ENCODE measurements around the gene UMAD1.

Gene UMAD1

DNA sequence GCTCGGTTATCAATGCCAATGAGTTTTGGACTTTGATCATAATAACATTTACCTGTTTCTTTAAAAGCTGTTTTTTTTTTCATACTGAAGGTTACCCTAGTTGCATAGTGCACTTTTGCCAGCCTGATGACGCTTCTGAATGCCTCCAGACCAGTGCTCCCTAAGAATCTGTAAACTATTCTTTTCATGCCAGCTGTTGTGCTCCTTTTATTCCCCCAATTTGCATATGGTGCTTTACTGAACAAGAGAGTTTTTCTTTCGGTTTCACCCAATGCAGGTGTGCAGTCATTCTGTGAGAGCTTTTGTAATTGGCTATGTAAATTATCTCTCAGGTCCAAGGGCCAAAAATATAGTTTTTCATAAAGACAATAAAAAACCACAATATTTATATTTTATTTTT is 279.9 kb downstream of the UMAD1 start:
- Histone ChIP-seq H3K27me3 (ENCODE audit: insufficient read depth, poor library complexity, severe bottlenecking) (no peaks in the 10 kb centered on the region), H3K27ac (replicated peaks) (no peak overlapping the region), H3K4me3 (replicated peaks; ENCODE audit: insufficient read depth, low read length) (no peak overlapping the region)
- TF ChIP-seq POLR2AphosphoS5 (IDR thresholded peaks at IDR 0.05; ENCODE audit: low read depth), result no peak
- TF ChIP-seq, protein P1, sequence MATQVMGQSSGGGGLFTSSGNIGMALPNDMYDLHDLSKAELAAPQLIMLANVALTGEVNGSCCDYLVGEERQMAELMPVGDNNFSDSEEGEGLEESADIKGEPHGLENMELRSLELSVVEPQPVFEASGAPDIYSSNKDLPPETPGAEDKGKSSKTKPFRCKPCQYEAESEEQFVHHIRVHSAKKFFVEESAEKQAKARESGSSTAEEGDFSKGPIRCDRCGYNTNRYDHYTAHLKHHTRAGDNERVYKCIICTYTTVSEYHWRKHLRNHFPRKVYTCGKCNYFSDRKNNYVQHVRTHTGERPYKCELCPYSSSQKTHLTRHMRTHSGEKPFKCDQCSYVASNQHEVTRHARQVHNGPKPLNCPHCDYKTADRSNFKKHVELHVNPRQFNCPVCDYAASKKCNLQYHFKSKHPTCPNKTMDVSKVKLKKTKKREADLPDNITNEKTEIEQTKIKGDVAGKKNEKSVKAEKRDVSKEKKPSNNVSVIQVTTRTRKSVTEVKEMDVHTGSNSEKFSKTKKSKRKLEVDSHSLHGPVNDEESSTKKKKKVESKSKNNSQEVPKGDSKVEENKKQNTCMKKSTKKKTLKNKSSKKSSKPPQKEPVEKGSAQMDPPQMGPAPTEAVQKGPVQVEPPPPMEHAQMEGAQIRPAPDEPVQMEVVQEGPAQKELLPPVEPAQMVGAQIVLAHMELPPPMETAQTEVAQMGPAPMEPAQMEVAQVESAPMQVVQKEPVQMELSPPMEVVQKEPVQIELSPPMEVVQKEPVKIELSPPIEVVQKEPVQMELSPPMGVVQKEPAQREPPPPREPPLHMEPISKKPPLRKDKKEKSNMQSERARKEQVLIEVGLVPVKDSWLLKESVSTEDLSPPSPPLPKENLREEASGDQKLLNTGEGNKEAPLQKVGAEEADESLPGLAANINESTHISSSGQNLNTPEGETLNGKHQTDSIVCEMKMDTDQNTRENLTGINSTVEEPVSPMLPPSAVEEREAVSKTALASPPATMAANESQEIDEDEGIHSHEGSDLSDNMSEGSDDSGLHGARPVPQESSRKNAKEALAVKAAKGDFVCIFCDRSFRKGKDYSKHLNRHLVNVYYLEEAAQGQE (IDR thresholded peaks at IDR 0.05; ENCODE audit: insufficient replicate concordance, low read depth), result no peak
- no peak for TF ChIP-seq GABPA (IDR thresholded peaks at IDR 0.05; ENCODE audit: low read depth)
- no peak for TF ChIP-seq SPI1 (IDR thresholded peaks at IDR 0.05; ENCODE audit: borderline replicate concordance, low read depth)
- TF ChIP-seq, protein P2, sequence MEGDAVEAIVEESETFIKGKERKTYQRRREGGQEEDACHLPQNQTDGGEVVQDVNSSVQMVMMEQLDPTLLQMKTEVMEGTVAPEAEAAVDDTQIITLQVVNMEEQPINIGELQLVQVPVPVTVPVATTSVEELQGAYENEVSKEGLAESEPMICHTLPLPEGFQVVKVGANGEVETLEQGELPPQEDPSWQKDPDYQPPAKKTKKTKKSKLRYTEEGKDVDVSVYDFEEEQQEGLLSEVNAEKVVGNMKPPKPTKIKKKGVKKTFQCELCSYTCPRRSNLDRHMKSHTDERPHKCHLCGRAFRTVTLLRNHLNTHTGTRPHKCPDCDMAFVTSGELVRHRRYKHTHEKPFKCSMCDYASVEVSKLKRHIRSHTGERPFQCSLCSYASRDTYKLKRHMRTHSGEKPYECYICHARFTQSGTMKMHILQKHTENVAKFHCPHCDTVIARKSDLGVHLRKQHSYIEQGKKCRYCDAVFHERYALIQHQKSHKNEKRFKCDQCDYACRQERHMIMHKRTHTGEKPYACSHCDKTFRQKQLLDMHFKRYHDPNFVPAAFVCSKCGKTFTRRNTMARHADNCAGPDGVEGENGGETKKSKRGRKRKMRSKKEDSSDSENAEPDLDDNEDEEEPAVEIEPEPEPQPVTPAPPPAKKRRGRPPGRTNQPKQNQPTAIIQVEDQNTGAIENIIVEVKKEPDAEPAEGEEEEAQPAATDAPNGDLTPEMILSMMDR (IDR thresholded peaks at IDR 0.05; ENCODE audit: insufficient read depth, low read length), result no peak
- DNase-seq (ENCODE audit: low read depth in 1 of 2, low spot score in 1 of 2), result no peak

DNA sequence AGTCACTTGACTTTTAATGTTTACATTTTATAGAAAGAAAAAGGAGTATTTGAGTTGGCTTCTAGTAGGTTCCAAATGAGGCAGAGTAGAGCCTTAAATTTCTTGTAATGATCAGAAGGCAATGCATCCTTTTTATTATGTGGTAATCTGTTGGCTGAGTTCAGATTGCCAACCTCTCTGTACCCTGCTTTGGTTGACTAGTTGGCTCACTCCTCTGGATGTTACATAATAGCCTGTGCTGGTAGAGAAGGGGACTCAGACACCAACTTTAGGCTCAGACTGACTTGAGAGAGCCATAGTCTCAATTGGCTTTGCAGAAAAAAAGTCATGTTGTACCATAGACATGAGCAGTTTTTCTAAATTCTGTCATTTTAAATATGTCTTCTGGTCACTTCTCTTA is 281.3 kb downstream of the UMAD1 start:
- Histone ChIP-seq H3K27me3 (ENCODE audit: insufficient read depth, poor library complexity, severe bottlenecking) (no peaks in the 10 kb centered on the region), H3K27ac (replicated peaks) (no peak overlapping the region), H3K4me3 (replicated peaks; ENCODE audit: insufficient read depth, low read length) (no peak overlapping the region)
- TF ChIP-seq SPI1 (IDR thresholded peaks at IDR 0.05; ENCODE audit: borderline replicate concordance, low read depth), result no peak
- peak in 1 of 2 experiments; percentile 6 for DNase-seq (ENCODE audit: low read depth in 1 of 2, low spot score in 1 of 2)

DNA sequence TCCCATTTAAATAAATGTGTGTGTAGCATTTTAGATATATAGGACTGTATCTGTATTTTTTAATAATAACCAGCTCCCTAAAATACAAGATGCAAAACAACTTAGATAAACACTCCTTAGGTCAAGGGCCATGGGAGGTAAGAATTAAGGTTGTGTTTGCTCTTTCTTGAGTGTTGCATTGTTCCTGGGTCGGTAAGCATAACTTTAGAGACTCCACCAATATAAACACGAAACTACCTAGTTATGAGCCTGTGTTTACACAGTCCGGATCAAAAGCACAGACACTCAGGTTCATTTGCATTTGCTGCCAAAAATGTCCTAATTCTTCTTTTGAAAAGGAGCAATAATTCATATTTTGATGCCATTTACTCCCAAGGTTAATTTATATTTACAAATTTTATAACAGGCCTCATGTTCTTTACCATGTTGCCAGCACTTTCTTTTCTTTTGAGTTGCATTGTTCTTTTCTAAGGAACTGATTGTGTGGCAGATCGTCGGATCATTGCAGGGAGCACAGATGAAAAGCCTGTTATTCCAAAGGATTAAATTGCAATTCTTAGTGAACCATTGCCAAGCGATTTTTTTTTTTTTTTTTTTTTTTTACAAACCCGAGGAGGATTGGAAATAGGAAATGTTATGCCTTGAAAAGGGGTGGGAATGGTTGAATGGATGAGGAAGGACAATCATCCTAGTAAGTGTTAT is 282.3 kb downstream of the UMAD1 start:
- no peak overlapping the region for H3K27ac ChIP-seq (replicated peaks)
- DNase-seq (ENCODE audit: low read depth in 1 of 2, low spot score in 1 of 2), result no peak
- TF ChIP-seq, protein P2 (IDR thresholded peaks at IDR 0.05; ENCODE audit: insufficient read depth, low read length), result no peak
- no peak for TF ChIP-seq SPI1 (IDR thresholded peaks at IDR 0.05; ENCODE audit: borderline replicate concordance, low read depth)
- TF ChIP-seq POLR2AphosphoS5 (IDR thresholded peaks at IDR 0.05; ENCODE audit: low read depth), result no peak
- no peak for TF ChIP-seq GABPA (IDR thresholded peaks at IDR 0.05; ENCODE audit: low read depth)
- TF ChIP-seq, protein P1 (IDR thresholded peaks at IDR 0.05; ENCODE audit: insufficient replicate concordance, low read depth), result no peak
- H3K4me3 ChIP-seq (replicated peaks; ENCODE audit: insufficient read depth, low read length), result no peak overlapping the region
- no peaks in the 10 kb centered on the region for H3K27me3 ChIP-seq (ENCODE audit: insufficient read depth, poor library complexity, severe bottlenecking)

DNA sequence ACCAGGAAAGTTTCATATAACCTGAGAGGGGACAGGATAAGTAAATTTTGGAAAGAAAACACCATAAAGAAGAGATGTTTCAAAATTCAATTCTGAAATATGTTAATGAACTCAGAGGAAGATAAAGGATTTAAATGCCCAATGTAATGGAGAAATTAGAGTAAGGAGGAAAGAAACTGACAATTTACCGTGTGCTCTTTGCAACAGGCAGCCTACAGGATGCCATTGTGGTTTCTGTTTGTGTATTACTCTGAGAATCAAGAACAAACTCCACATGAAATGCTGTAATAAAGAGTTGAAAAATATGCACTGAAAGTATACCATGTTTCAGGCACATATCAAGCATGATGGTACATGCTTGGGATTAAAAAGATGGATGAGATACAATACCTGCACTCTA is 283.3 kb downstream of the UMAD1 start:
- Histone ChIP-seq H3K27me3 (ENCODE audit: insufficient read depth, poor library complexity, severe bottlenecking) (no peaks in the 10 kb centered on the region), H3K27ac (replicated peaks) (no peak overlapping the region), H3K4me3 (replicated peaks; ENCODE audit: insufficient read depth, low read length) (no peak overlapping the region)
- no peak for DNase-seq (ENCODE audit: low read depth in 1 of 2, low spot score in 1 of 2)
- TF ChIP-seq GABPA (IDR thresholded peaks at IDR 0.05; ENCODE audit: low read depth) (no peak), SPI1 (IDR thresholded peaks at IDR 0.05; ENCODE audit: borderline replicate concordance, low read depth) (no peak), POLR2AphosphoS5 (IDR thresholded peaks at IDR 0.05; ENCODE audit: low read depth) (no peak)
- TF ChIP-seq, protein P2 (IDR thresholded peaks at IDR 0.05; ENCODE audit: insufficient read depth, low read length), result no peak
- TF ChIP-seq, protein P1 (IDR thresholded peaks at IDR 0.05; ENCODE audit: insufficient replicate concordance, low read depth), result no peak

Measured in HL-60 (cell line).